HG03108 (cell line): Measurements from ENCODE around the gene RHOD.

Experiments
- ATAC-seq: cut with Tn5 transposase; IDR thresholded peaks from one replicate; pipeline ENCODE4 v1.9.1; 2021; ENCODE audit warnings: moderate library complexity; ENCODE audit not compliant: unreplicated experiment

RHOD gene

DNA sequence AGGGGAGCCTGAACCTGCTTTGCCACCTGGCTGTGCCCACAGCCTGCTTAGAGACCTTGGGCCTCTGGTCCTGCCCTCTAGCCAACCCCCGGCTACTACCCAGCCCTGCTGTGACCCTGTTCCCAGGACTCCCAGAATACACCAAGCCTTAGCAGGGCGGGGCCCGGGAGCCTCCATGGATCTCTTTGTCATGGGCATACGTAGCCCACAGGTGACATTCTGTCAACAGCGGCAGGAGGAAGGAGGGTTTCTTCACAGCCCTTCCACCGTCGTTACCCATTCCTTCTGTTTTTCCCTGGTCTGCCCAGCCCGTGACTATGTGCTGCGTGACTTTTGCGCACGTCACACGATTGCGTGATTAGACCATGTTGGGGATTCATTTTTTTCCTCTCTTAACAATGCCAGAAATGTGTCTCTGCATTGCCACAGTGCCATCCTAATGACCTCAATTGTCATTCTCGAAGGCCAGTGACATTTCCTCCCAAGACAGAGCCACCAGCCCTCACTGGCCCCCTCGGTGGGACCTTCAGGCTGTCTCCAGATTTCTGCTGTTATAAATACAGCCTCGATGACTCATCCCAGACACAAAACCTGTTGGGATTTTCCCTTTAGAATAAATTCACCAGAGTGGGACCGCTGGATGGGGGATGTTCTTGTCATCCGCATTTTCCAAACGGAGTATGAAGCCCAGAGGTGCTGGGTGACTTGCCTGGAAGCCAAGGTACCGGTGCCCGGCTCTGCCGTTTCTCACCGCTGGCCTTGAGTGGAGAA, 24.7 kb upstream of the RHOD start:
- ATAC-seq: no peak

DNA sequence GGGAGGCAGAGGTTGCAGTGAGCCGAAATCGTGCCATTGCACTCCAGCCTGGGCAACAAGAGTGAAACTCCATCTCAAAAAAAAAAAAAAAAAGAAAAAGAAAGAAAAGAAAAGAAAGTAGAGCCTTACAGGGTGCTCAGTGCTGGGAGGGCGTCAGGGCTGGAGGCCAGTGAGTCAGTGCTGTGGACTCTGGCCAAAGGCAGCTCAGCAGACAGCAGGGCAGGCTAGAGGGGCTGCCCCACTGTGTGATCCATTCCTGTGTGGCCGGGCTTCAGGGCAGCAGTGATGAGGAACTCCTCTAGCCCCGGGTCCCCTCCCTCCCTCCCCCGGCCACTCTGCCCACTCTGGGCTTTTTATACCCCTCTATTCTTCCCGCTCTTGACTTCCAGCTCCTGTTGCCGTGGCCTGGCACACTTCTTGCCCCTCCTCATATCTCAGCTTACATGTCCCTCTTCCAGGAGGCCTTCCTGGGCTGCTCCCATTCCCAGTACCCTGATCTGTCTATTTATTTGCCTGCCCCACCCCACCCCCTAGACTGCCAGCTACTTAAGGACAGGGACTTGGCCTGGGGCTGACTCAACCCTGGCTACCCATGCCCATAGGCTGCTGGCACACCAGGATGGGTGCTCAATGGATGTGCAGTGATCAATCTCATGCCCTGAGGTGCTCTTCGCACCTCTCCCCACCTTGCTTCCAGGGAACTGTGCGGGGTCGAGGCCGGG, 23.7 kb upstream of the RHOD start:
- ATAC-seq: no peak

DNA sequence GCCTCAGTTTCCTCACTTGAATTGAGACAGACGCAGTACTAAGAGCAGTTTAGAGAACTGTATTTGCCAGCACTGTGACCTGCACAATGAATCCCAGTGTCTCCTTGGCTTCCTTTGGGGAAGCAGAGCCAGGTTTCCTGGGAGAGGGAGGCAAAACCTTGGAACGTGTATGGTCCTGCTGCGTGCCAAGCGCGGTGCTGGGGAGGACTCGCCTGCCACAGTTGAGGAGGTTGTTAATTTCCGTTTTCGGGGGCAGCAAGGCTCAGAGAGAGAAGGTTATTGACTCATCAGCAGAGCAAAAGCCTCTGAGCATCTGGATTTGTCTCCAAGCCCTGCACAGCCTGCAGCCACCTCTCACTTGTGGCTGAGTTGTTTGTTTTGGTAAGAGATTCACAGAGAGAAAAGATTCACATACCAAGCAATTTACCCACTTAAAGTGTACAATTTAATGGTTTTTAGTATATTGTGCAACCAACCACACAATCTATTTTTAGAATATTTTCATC, 22.9 kb upstream of the RHOD start:
- no peak for ATAC-seq

DNA sequence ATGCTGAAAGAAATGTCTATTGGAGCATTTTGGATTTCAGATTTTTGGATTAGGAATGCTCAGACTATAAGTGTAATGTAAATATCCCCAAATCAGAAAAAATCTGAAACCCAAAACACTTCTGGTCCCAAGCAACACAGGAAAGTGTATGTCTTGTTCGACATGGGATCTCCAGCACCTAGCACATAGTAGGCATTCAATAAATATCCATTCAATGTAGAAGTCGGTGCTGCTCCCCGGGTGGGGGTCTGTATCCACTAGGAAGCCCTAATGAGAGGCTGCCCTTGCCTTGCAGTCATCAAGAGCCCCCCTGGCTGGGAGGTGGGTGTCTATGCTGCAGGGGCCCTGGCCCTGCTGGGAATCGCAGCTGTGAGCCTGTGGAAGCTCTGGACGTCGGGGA, 22.3 kb upstream of the RHOD start:
- ATAC-seq: no peak

DNA sequence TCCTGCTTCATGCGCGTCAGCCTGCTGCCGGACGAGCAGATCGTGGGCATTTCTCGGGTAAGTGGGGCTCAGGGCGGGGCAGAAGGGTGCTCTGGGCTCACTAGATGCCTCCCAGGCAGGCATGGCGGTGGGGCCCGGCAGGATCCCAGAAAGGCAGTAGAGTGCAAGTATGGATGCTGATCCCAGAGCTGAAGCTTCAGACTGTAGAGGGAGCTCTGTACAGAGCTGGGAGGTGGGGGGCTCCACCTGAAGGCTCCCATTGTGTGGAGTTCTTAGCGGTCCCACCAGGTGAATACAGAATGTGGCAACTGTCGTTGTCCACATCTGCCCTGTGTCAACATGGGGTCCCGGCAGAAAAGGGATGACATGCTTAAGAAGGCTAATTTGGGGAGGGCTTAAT, 16.5 kb upstream of the RHOD start:
- no peak for ATAC-seq

DNA sequence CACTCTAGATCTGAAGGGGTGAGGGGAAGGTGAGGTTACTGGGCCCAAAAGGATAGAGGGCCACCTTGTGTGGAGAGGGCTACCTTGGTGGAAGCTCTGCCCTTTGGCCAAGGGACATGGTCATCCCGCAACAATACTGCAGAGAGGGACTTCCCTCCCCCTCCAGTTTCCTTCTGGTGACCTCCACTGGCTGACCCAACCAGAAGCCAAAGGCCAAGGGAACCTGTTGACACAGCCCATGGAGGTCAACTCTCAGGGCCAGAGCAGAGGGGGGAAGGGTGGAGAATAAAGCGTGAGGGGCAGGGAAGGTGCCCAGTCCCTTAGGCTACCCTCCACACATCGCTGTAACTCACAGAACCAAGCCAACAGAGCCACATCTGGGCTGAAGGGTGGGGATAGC, 15.0 kb upstream of the RHOD start:
- ATAC-seq: no peak

DNA sequence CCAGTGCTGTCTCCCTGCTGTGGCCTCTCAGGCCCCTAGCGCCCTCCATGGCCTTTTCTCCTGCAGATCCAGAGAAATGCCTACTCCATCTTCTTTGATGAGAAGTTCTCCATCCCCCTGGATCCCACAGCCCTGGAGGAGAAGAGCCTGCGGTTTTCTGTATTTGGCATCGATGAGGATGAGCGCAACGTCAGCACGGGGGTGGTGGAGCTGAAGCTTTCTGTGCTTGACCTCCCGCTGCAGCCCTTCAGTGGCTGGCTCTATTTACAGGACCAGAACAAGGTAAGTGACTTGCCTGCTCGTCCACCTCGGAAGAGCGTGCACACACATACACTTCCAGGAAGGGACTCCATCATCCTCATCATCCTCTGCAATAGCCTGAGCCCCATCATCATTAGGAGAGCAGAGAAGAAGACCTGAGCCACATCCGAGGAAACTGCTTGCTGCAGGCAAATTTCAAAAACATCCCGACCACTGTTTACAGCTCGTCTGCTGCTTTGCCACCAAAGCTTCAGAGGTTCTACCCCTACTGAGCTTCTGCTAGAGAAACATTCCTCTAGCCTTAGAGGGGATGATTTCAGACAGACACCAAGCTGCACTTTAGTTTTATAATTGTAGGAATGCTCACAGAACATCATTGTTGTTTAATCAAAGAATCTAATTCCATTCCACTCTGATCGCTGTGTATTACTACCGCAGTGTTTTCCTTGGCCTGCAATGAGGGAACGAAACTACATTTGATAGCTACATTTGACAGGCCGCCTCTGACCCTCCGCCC, 12.9 kb upstream of the RHOD start:
- no peak for ATAC-seq

DNA sequence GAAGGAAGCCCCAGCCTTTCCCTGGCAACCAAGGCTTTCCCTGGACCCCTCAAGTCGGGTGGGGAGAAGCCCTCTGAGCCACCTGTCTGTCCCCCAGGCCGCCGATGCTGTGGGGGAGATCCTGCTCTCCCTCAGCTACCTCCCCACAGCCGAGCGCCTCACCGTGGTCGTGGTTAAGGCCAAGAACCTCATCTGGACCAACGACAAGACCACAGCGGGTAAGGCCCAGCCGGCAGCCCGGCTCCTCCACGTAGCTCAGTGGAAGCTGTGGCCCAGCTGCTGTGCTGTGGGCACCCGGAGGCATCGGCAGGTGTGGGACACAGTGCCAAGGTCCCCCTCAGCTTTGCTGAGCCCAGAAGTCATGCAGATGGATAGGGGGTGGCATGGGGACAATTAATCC, 12.2 kb upstream of the RHOD start:
- ATAC-seq: no peak

DNA sequence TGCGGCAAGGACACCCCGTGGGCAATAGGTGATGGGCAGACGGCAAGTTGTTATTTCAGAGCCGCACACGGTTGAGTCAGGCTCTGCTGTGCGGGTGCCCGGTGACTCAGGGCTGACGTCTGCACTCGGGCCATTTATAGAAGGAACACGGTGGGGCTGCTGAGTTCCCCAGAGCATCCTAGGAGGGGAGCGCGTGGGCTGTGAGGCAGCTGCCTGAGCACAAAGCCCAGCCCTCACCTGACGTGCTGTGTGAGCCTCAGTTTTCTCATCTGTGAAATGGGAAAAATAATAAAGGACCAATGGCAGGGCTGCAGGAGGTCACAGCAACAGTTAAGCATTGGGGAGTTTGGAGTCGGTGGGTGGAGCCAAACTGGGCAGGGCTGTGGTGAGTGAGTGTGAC, 11.3 kb upstream of the RHOD start:
- no peak for ATAC-seq

DNA sequence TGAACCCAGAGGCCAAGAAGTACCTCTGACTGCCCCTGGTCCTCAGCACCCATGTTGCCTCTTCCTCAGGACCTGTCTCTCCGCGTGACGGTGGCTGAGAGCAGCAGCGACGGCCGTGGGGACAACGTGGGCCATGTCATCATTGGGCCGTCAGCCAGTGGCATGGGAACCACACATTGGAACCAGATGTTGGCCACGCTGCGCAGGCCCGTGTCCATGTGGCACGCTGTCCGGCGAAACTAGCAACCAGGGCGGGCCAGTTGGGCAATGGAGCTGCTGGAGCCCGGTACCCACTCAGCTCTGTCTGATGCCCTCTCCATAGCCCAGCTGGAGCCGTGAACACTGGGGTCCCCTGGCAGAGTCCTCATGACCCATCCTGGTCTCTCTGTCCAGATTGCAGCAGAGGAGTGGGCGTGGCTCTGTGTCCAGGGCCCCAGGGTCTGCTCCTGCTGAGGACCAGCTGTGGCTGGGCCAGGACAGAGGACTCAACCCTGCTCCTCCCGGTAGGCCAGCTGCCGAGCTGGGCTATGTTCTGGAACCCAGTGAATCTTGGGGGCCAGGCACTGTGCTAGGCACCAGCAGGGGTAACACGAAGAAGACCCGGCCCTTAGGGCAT, 8.0 kb upstream of the RHOD start:
- no peak for ATAC-seq

DNA sequence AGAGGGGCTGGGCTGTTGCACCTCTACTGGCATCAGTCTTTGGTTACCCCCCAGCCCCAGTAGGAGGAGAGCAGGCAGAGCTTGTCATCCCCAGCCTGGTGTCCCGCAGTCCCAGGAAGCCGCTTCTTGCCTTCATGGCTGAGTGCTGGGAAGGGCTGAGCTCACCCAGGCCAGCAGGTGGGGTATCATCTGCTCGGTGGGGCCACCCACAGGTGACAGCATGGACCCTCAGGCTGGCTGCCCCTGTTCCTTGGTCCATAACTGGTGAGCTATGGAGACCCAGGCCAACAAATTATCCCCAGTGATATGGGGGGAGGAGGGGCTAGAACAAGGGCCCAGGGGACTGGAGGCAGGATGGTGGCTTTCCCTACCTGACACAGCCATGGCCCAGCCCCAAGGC, 6.5 kb upstream of the RHOD start:
- no peak for ATAC-seq

DNA sequence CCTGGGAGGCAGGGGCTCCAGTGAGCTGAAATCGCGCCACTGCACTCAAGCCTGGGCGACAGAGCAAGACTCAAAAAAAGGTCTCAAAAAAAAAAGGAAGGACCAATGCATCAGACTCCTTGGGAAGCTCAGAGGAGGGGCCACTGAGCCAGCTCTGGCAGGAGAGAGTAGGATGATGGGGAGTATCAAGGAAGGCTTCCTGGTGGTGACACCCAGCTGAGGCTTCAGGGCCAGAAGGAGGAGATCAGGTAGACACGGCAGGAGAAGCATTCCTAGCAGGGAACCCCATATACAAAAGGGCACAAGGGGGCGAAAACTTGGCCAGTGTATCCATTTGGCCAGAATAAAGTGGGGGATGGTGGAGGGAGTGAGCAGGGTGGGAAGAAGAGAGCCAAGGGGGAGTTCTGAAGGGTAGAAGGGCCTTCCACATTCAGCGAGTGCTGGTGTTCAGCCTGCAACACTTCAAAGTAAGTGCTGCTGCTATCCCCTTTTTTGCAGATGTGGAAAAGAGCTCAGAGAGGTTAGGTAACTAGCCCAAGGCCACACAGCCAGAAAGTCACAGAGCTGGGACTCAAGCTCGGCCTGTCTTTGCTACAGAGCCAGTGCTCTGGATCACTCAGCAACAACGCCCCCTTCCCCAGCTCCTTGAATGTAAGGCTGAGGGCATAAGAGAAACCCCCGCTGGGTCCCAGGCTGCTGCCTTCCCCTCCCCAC, 5.3 kb upstream of the RHOD start:
- no peak for ATAC-seq

DNA sequence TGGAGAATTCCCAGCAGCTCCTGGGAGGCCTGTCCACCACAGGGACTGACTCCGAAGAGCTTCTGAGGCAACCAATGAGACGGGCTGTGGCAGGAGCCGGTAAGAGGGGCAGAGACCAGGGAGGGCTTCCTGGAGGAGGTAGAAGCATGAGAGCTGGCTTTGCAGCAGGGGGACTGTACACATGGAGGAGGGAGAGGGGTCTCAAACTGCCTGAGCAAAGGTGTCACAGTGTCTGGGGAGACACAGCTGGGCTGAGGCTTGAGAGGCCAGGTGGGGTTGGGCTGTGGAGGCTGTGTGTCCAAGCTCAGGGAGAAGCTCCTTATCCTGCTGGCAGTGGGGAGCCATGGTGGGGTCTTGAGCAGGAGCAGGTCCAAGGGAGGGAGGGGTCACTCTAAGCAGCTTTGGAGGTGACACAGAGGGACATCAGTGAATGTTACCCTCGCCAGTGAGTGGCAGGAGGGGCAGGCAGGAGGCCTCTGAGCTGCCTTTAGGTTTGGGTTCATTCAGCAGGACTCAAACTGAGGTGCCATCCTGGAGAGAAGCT, 4.6 kb upstream of the RHOD start:
- no peak for ATAC-seq

DNA sequence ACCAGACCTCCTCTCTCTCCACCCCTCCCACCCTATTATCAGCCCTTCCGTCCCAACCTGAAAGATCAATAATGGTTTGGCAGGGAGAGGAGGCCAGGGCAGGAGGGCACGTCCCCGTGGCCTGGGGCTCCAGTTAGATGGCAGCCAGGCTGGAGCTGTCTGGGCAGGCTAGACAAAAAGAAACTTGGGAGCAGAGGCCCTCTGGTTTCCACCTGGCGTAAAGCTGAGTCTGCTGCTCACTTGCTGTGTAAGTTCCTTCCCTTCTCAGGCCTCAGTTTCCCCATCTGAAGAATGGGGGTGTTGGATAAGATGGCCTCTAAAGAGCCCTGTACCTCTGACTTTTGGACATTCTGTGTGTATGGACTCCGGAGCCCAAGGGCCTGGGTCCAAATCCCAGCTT, 3.8 kb upstream of the RHOD start:
- no peak for ATAC-seq

DNA sequence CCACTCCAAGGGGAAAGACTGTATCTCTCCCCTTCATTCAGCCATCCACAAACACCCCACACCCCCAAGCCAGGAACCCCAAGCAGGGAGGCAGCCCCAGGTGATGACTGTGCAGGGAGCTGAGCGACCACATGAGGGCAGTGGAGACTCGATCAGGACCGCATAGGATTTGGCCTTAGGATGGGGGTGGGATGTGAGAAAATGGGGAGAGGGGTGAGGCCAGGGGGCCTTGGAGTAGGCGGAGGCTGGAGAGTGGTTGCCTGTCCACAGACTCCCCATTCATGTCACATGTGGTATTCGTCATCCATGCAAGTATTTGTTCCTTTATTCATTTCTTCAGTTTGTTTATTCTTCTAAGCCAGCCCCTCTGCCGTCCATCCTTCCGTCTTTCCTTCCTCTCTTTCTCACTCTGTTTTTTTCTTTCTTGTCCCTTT, 2.7 kb upstream of the RHOD start:
- no peak for ATAC-seq

DNA sequence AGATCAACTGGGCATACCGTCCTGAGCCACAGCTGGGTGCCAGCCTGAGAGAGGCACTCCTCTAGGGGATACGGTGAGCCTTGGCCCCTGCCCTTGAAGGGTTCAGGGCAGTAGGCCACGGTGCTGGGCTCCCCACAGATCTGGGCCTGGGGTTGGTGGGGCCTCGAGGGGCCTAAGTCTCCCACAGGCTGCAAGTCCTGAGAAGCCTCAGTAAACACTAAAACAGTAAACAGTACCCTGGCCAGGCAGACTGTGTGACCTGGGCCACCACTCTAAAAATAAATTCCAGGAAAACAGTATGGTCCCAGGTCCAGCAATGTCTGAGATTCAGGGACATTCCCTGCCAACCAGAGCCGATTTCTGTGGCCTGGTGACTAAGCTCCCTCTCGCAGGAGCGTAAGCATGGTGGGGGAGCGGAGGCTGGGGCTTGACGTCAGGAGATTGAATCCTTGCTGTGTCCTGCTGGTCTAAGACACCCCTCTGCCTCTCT, 2.3 kb upstream of the RHOD start:
- no peak for ATAC-seq

DNA sequence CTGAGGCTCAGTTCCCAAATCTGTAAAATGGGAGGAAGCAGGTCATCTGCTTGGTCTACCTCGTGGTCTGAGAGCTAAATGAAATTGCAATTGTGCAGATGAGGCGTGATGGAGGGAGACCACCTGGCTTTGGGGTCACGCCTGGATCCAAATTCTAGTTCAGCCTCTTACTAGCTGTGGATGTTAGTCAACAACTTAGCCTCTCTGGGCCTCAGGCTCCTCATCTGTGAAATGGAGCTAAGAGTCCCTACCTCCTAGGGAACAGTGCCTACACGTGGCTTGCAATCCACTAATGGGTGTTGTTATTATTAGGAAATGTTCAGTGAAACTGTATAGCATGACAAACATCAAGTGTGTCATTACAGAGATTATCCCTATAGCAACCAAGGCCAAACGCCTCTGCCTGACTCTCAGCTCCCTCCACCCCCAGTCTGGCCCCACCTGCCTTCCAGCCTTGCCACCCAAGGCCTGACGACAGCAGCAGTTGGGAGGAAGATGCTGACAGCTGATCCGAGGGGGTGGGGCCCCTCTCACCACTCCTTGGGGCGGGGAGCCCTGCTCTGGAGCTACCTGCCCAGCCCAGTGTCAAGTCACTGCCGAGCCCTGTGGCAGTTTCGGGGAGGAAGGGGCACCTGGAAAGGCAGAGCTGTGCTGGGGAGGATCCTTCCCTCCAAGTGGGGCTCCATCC, 1.7 kb upstream of the RHOD start:
- no peak for ATAC-seq

DNA sequence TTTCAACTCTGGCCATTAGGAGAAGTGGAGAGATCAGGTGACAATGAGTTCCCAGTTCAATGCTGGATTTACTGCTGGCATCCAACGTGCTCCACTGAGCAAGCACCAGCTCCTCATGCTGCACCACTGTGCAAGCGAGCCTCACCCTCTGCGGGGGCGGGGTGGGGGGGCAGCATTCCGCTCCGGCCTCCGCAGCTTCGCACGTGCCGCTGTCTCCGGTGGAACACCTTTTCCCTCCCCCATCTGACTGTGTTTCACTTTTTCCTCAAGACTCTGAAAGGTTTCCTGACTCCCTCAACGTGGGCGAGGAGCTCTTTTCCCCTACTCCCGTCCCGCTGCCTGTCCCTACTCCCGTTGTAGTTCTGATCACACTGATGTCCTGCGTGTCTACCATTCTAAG, 835 bp upstream of the RHOD start:
- no peak for ATAC-seq

DNA sequence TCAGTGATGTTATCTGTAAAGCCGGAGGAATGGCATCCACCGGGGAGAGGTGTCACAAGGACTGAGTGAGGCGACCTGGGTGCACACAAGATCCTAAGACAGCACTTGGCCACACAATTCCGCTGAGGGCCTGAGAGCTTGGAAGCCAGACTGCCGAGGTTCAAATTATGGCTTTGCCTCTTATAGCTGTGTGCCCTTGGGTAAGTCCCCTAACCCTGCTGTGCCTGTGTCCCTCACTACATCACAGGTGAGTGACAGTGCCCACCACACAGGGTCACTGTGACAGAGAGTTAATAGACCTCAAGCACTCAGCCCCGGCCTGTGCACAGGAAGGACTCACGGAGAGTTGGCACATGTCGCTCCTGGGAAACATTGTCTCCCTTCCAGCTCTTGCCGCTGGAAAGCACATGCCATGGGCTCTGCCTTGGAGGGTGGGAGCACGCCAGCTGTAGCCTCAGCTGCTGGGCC, 592 bp downstream of the RHOD start:
- ATAC-seq: no peak
